B cell (primary cell): Measurements from ENCODE around the gene TXK. TPM values are rescaled to one million over a fixed set of nuclear protein-coding genes. Genes with fewer than 3 reads are reported as not detected.

Experiments
- ATAC-seq: fragments of 200-7000 bp; cut with Tn5 transposase; one replicate; pipeline ENCODE4 v1.10.0; 2021; ENCODE audit warnings: low read depth, mild to moderate bottlenecking, moderate number of reproducible peaks, moderate library complexity
- CTCF ChIA-PET: fragments of 350-600 bp; sonication (Branson Sonifier 250); formaldehyde crosslinking; loops from one replicate; lab custom pipeline; 2021; ENCODE audit warnings: antibody characterized with exemption, inconsistent platforms; lab: Charles Lee
- POLR2A ChIA-PET: fragments of 350-600 bp; sonication (Branson Sonifier 250); formaldehyde crosslinking; loops from one replicate; lab custom pipeline; 2021; ENCODE audit warnings: antibody characterized with exemption; lab: Charles Lee
- DNase-seq: peaks from one replicate; pipeline ENCODE4 v3.0.0; 2013
- H2AFZ ChIP-seq: 2 replicates; pipeline ENCODE4 v1.6.1; 2012; ENCODE audit warnings: mild to moderate bottlenecking, low read depth, low read length; ENCODE audit not compliant: insufficient read depth, poor library complexity, severe bottlenecking
- H3K27ac ChIP-seq, 2 donors: 1 replicate in 1 of 2; 2 replicates in 1 of 2; pipeline ENCODE4 v1.5.1; 2012 to 2013; ENCODE audit warnings: low read length in 2 of 2, mild to moderate bottlenecking in 2 of 2, moderate library complexity in 1 of 2
- H3K27me3 ChIP-seq, 4 experiments: fragments of 200-600 bp in 1 of 4; sonication (generic) in 1 of 4; replicated peaks in 1 of 4; 1 replicate in 2 of 4; 2 replicates in 2 of 4; pipeline versions ENCODE4 v1.6.1 to v1.7.0; 2013 to 2016; ENCODE audit warnings: low read length in 3 of 4, mild to moderate bottlenecking in 2 of 4, mixed read lengths in 1 of 4, moderate library complexity in 1 of 4; ENCODE audit not compliant: insufficient read depth in 4 of 4, control insufficient read depth in 3 of 4; ENCODE audit errors: control extremely low read depth in 1 of 4
- H3K36me3 ChIP-seq, 2 experiments: replicated peaks in 1 of 2; 1 replicate in 1 of 2; 2 replicates in 1 of 2; pipeline versions ENCODE4 v1.6.1 to v1.7.1; 2013; ENCODE audit warnings: low read length in 1 of 2; ENCODE audit not compliant: insufficient read depth in 2 of 2, control insufficient read depth in 1 of 2; ENCODE audit errors: control extremely low read depth in 1 of 2, extremely low read depth in 1 of 2
- H3K4me1 ChIP-seq, 2 donors: fragments of 200-600 bp in 1 of 2; sonication (generic) in 1 of 2; 1 replicate in 1 of 2; 2 replicates in 1 of 2; pipeline versions ENCODE4 v1.5.1 to v1.6.1; 2013 to 2017; ENCODE audit warnings: low read length in 2 of 2; ENCODE audit not compliant: control insufficient read depth in 2 of 2, insufficient read depth in 2 of 2
- H3K4me2 ChIP-seq: replicated peaks from 2 replicates; pipeline ENCODE3; 2012; ENCODE audit warnings: mild to moderate bottlenecking, low read depth, low read length; ENCODE audit not compliant: poor library complexity, severe bottlenecking
- H3K4me3 ChIP-seq, 5 experiments: fragments of 200-600 bp in 1 of 5; sonication (generic) in 1 of 5; 1 replicate in 3 of 5; 2 replicates in 2 of 5; pipeline versions ENCODE4 v1.5.1 to v1.7.0; 2011 to 2016; ENCODE audit warnings: low read length in 4 of 5, mild to moderate bottlenecking in 4 of 5, low read depth in 2 of 5, control low read depth in 1 of 5, moderate library complexity in 1 of 5; ENCODE audit not compliant: insufficient read depth in 1 of 5; ENCODE audit errors: control extremely low read depth in 1 of 5, extremely low read depth in 1 of 5
- H3K79me2 ChIP-seq: fragments of 200-600 bp; sonication (generic); one replicate; pipeline ENCODE4 v1.6.0; 2016; ENCODE audit warnings: low read length; ENCODE audit not compliant: control insufficient read depth, insufficient read depth
- H3K9ac ChIP-seq: fragments of 200-600 bp; sonication (generic); 2 replicates; pipeline ENCODE4 v1.6.1; 2017; ENCODE audit warnings: mild to moderate bottlenecking, low read length, moderate library complexity
- H3K9me3 ChIP-seq, 3 donors: one replicate each; pipeline versions ENCODE4 v1.6.1 to v1.7.1; 2013; ENCODE audit warnings: low read length in 2 of 3; ENCODE audit not compliant: control insufficient read depth in 2 of 3, insufficient read depth in 1 of 3; ENCODE audit errors: control extremely low read depth in 1 of 3
- H4K20me1 ChIP-seq: 2 replicates; pipeline ENCODE4 v1.6.0; 2012; ENCODE audit warnings: mild to moderate bottlenecking, low read length; ENCODE audit not compliant: insufficient read depth, control insufficient read depth, poor library complexity, severe bottlenecking
- H3K27ac Mint-ChIP-seq: one replicate; pipeline ENCODE4 v1.8.0; 2021; ENCODE audit warnings: mixed read lengths
- H3K27me3 Mint-ChIP-seq: one replicate; pipeline ENCODE4 v1.8.0; 2021; ENCODE audit warnings: mixed read lengths
- H3K4me1 Mint-ChIP-seq: one replicate; pipeline ENCODE4 v1.8.0; 2021; ENCODE audit warnings: mixed read lengths
- H3K4me3 Mint-ChIP-seq: one replicate; pipeline ENCODE4 v1.8.0; 2021; ENCODE audit warnings: mixed read lengths
- H3K9me3 Mint-ChIP-seq: one replicate; pipeline ENCODE4 v1.8.0; 2022; ENCODE audit warnings: mixed read lengths; ENCODE audit not compliant: insufficient read depth
- EZH2 ChIP-seq: IDR thresholded peaks from 2 replicates; pipeline ENCODE4 v1.6.1; 2012; ENCODE audit warnings: borderline replicate concordance, low read depth, mild to moderate bottlenecking, moderate library complexity, low read length; ENCODE audit not compliant: insufficient read depth, poor library complexity, severe bottlenecking
- WGBS: methylation state at CpG from one replicate; pipeline ENCODE4 v1.1.5; 2013; ENCODE audit warnings: missing lambda C conversion rate; ENCODE audit not compliant: insufficient coverage; 5-methylcytosine and 5-hydroxymethylcytosine counted together
- intact Hi-C: fragments of 100-400 bp; cut with micrococcal nuclease; formaldehyde crosslinking; loops from one replicate; pipeline ENCODE4 v1.10.0; 2022
- polyA plus RNA-seq: library from polyadenylated mRNA; depleted of rRNA; stranded (reverse); fragments of >200 nt; gene quantifications from 2 replicates; pipeline ENCODE4 v1.2.3, GENCODE V29; 2012
- total RNA-seq, 2 donors: library from RNA; stranded (reverse); fragments of 120-200 nt in 1 of 2; gene quantifications; 1 replicate in 1 of 2; 2 replicates in 1 of 2; pipeline versions ENCODE4 v1.2.3 to v1.2.4, GENCODE V29; 2013 to 2022
- TF ChIP-seq, protein P1 (sequence below): fragments of 200-600 bp; IDR thresholded peaks from one replicate; pipeline ENCODE4 v1.8.0; 2022; ENCODE audit warnings: antibody characterized with exemption, mild to moderate bottlenecking

Gene TXK
- total and polyA plus RNA-seq, 2 donors (not counting 1 experiment from before 2014, with no cell fraction given), result 0.79 to 1.1 TPM

- DNase-seq, result no peak
- H3K9ac ChIP-seq, result no peak overlapping the region
- intact Hi-C loops, result no loop called here
Observed at GRCh38 chr4:48081196-48081595, 52.9 kb downstream of the TXK start.

GRCh38 chr4:48079972-48080391 is 54.1 kb downstream of the TXK start:
- Histone ChIP-seq H3K79me2 (no peaks in the 10 kb centered on the region), H2AFZ (no peak overlapping the region), H4K20me1 (no peaks in the 10 kb centered on the region), H3K4me3 (no peak overlapping the region), H3K27me3 (no peaks in the 10 kb centered on the region), H3K9ac (no peak overlapping the region), H3K9me3 (peaks cover 0 to 1% (median 0%) of the 10 kb centered on the region in 3 donors), H3K4me2 (no peak overlapping the region), H3K36me3 (no peaks in the 10 kb centered on the region), H3K4me1 (no peaks in the 10 kb centered on the region), H3K27ac (no peak overlapping the region)
- Mint-ChIP-seq H3K27me3 (peaks cover 11% of the 10 kb centered on the region), H3K27ac (no peak overlapping the region), H3K9me3 (no peaks in the 10 kb centered on the region), H3K4me1 (no peaks in the 10 kb centered on the region), H3K4me3 (no peak overlapping the region)
- CTCF ChIA-PET, result interaction anchor here (0.7 kb wide), 1 partner anchor 173 kb away, joined by 3 read pairs; no protein-coding TSS in a partner anchor
- no CpG with 5 or more reads among the region's 3 CpGs for WGBS
- intact Hi-C loops, result no loop called here
- TF ChIP-seq, protein P1, sequence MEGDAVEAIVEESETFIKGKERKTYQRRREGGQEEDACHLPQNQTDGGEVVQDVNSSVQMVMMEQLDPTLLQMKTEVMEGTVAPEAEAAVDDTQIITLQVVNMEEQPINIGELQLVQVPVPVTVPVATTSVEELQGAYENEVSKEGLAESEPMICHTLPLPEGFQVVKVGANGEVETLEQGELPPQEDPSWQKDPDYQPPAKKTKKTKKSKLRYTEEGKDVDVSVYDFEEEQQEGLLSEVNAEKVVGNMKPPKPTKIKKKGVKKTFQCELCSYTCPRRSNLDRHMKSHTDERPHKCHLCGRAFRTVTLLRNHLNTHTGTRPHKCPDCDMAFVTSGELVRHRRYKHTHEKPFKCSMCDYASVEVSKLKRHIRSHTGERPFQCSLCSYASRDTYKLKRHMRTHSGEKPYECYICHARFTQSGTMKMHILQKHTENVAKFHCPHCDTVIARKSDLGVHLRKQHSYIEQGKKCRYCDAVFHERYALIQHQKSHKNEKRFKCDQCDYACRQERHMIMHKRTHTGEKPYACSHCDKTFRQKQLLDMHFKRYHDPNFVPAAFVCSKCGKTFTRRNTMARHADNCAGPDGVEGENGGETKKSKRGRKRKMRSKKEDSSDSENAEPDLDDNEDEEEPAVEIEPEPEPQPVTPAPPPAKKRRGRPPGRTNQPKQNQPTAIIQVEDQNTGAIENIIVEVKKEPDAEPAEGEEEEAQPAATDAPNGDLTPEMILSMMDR, result no peak
- no peak for TF ChIP-seq EZH2
- no peak for ATAC-seq
- DNase-seq, result no peak
- POLR2A ChIA-PET, result no interaction called here

More at GRCh38 chr4:48081196-48081595, 52.9 kb downstream of the TXK start:
- H3K9me3 ChIP-seq, result peaks cover 0 to 1% (median 0%) of the 10 kb centered on the region in 3 donors
- ATAC-seq, result no peak
- Mint-ChIP-seq H3K27me3 (peaks cover 18% of the 10 kb centered on the region), H3K9me3 (no peaks in the 10 kb centered on the region), H3K27ac (no peak overlapping the region), H3K4me3 (no peak overlapping the region), H3K4me1 (no peaks in the 10 kb centered on the region)
- no peak overlapping the region for H3K27ac ChIP-seq
- ChIA-PET CTCF (interaction anchor here (1.0 kb wide), 1 partner anchor 77 kb away, joined by 3 read pairs; no protein-coding TSS in a partner anchor), POLR2A (no interaction called here)
- H3K36me3 ChIP-seq, result no peaks in the 10 kb centered on the region
- no peaks in the 10 kb centered on the region for H3K4me1 ChIP-seq
- H3K27me3 ChIP-seq, result no peaks in the 10 kb centered on the region
- no peak overlapping the region for H3K4me2 ChIP-seq
- no peaks in the 10 kb centered on the region for H4K20me1 ChIP-seq
- H2AFZ ChIP-seq, result no peak overlapping the region
- no CpG with 5 or more reads among the region's 1 CpG for WGBS
- H3K4me3 ChIP-seq, result no peak overlapping the region
- TF ChIP-seq, protein P1, result no peak
- TF ChIP-seq EZH2, result no peak
- H3K79me2 ChIP-seq, result no peaks in the 10 kb centered on the region
